Measurements from ENCODE around the gene ASB18. TPM values are rescaled to one million over a fixed set of nuclear protein-coding genes. Genes with fewer than 3 reads are reported as not detected.

The ASB18 gene
- total and polyA plus RNA-seq, 10 of the 15 experiments (the other 5 are each of a cell fraction or from before 2014, with no cell fraction given) = not detected

DNA sequence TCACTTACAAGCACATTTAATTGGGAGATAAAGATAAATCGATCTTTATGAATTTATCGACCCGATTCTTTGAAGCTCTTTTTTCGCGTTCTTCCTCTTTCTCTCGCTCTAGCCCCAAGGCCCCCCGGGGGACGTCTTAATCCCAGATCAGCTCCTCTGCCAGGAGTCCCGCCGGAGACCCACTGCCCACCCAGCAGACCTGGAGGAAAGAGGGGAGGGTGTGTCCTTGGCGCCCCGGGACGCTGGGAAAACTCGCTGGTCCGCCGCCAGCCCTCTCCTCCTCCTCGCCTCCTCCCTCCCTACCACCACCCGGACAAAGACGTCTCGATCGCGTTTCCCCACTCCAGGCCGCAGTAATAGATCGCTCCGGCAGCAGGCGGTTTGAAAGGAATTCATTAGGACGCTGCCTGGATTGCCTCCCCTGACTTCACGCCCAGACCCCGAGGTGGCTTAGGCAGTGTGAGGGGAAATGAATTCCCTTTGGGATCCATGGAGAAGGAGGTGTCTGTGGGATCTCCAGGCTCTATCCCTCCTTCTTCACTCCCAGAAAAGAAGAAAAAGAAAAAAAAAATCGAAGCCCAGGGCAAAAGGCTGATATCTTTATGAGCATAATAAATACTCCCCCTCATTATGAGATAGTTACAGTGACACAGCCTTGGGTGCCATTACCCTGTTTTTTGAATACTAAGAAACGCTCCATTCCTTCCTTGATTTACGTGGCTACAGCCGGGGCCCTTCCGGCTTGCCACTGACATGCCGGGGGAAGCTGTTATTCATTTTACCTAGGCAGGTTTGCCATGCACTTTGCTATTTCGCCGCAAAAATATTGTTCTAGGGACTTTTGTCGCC lies 94.2 kb downstream of the ASB18 start (continued):
- TF ChIP-seq, protein P1, sequence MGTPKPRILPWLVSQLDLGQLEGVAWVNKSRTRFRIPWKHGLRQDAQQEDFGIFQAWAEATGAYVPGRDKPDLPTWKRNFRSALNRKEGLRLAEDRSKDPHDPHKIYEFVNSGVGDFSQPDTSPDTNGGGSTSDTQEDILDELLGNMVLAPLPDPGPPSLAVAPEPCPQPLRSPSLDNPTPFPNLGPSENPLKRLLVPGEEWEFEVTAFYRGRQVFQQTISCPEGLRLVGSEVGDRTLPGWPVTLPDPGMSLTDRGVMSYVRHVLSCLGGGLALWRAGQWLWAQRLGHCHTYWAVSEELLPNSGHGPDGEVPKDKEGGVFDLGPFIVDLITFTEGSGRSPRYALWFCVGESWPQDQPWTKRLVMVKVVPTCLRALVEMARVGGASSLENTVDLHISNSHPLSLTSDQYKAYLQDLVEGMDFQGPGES (IDR thresholded peaks at IDR 0.05) = no peak
- no peak for TF ChIP-seq EZH2 (IDR thresholded peaks at IDR 0.05; ENCODE audit: borderline replicate concordance, control insufficient read depth, low read depth, low read length)
- TF ChIP-seq NFYA (IDR thresholded peaks at IDR 0.05; ENCODE audit: borderline replicate concordance, low read depth, low read length) = no peak
- no peak for TF ChIP-seq ETV6 (conservative IDR thresholded peaks at IDR 0.05 in 1 of 2, IDR thresholded peaks at IDR 0.05 in 1 of 2; ENCODE audit: borderline replicate concordance in 1 of 2, low read depth in 1 of 2)
- TF ChIP-seq KAT2A (conservative IDR thresholded peaks at IDR 0.05; ENCODE audit: control insufficient read depth, low read depth, low read length) = no peak
- TF ChIP-seq TARDBP (IDR thresholded peaks at IDR 0.05; ENCODE audit: borderline replicate concordance) = no peak
- TF ChIP-seq SMARCA5 (IDR thresholded peaks at IDR 0.05) = no peak
- TF ChIP-seq, protein P2, sequence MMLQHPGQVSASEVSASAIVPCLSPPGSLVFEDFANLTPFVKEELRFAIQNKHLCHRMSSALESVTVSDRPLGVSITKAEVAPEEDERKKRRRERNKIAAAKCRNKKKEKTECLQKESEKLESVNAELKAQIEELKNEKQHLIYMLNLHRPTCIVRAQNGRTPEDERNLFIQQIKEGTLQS (IDR thresholded peaks at IDR 0.05; ENCODE audit: borderline replicate concordance, extremely low read depth, low read depth, low read length) = no peak

DNA sequence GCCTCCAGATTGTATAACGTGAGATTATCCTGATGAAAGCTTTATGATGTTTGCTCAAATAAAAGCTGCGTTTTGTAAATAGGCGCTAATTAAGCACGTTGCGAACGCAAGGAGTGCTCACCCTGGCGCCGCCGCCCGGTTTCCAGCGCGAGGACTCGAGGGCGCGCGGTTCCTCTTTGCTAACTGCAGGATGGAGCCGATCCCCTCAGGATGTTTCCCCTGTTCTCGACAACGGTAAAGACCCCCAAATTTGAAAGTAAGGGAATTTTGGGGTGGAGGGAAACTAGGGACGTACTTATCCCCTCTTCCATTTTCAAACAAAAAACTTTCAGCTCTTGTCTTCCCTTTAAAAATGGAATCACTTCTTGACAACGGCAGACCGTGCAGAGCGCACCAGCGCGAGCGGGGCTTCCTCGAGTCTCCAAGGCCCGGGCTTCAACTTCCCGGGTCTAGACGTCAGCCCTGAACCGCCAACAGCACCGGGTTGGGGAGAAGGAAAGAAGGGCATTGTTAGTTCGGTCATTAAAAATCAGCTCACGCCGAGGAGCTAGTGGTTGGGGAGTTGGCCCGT lies 95.0 kb downstream of the ASB18 start:
- ChIA-PET POLR2A (no interaction called here), CTCF (no interaction called here), SMC1A (ENCODE audit: uncharacterized antibody, unreplicated experiment) (no interaction called here), RAD21 (ENCODE audit: unreplicated experiment) (no interaction called here)
- TF ChIP-seq BRCA1 (IDR thresholded peaks at IDR 0.05; ENCODE audit: low read depth, low read length) = no peak
- no peaks in the 10 kb centered on the region for H3K79me2 ChIP-seq (ENCODE audit: control insufficient read depth, insufficient read depth, low read length)
- in situ Hi-C loops (cut with MboI) = no loop called here
- H3K4me1 ChIP-seq (ENCODE audit: control insufficient read depth, insufficient read depth, low read length) = no peaks in the 10 kb centered on the region
- BruUV-seq (replicated peaks) = no TSS peak
- no peak for DNase-seq (ENCODE audit: low read depth, low spot score)
- peaks cover 2% of the 10 kb centered on the region; the same call in 2 of the 3 replicates for H3K9me3 ChIP-seq (replicated peaks; ENCODE audit: control insufficient read depth, insufficient read depth, low read length)
- H3K4me2 ChIP-seq (ENCODE audit: control insufficient read depth, insufficient read depth) = no peak overlapping the region
- peaks cover 4 to 13% of the 10 kb centered on the region in 2 experiments for H3K27me3 ChIP-seq (replicated peaks in 1 of 2; ENCODE audit: control insufficient read depth in 2 of 2, insufficient read depth in 2 of 2, low read length in 1 of 2)
- no peak overlapping the region for H2AFZ ChIP-seq (ENCODE audit: control insufficient read depth, low read depth, low read length)
- H3K27ac ChIP-seq (ENCODE audit: control insufficient read depth, insufficient read depth) = no peak overlapping the region
- intact Hi-C loops (cut with micrococcal nuclease; ENCODE audit: unreplicated experiment) = no loop called here
- no peaks in the 10 kb centered on the region for H3K36me3 ChIP-seq (ENCODE audit: control insufficient read depth in 2 of 2, insufficient read depth in 2 of 2, low read length in 1 of 2)
- no peak overlapping the region for H3K9ac ChIP-seq (ENCODE audit: control insufficient read depth, insufficient read depth, low read length)
- no peak overlapping the region for H3K4me3 ChIP-seq
- WGBS (ENCODE audit: insufficient coverage, insufficient replicate concordance, low lambda C conversion rate, missing lambda C conversion rate) = 70% methylated on average over 36 of the region's 36 CpGs
- no peak for ATAC-seq
- no peaks in the 10 kb centered on the region for H4K20me1 ChIP-seq (ENCODE audit: control insufficient read depth, insufficient read depth)
- no peak for FAIRE-seq

All from GM12878 (cell line).